NCI-H226 (cell line): Measurements from ENCODE around the gene CAPN14.
A peak's percentile ranks its signal among the peaks of the same experiment; 100 is the strongest.
"Not testable (repeated sequence)": the region's sequence is repeated elsewhere in the genome, so short reads cannot be mapped to it uniquely, and the experiment has no call there.

Experiments used
- DNase-seq: peaks from one replicate; pipeline ENCODE4 v3.0.0-alpha.2; 2015

CAPN14 gene

DNA sequence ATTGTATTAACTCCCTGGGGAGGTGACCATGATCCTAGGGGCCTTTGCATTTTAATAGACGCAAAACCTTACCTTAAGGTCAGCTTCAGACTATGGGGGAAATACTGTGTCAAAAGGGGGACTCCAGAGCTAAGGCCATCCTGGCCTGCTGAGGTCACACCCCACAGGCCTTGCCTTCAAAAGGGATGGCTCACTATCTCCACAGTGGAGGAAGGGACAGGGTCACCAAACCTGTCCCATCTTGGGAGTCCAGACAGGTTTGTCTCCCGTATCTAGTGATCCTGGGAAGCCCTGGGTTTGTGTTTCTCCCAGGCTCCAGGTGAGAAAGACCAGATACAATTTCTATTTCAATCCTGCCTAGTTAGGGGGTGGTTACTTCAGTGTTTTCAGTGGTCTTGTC lies 24.9 kb downstream of the CAPN14 start:
- DNase-seq: no peak

DNA sequence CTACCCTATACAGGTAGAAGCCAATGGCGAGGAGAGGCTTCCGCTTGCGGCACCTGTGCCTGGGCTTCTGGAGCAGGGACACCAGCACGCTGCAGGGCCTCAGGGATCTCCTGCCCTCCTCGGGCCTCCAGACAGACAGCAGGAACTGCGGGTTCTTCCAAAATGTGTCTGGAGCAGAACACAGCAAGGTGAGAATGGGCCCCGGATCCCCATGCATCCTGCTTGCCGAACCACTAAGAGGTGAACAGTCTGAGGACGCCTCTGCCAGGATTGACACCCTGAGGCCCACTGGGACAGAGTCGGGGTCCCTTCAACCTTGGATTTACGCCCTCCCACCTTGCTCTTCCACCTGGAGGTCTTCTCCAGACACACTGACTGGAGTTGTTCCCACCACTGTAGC lies 25.4 kb downstream of the CAPN14 start:
- DNase-seq: no peak

DNA sequence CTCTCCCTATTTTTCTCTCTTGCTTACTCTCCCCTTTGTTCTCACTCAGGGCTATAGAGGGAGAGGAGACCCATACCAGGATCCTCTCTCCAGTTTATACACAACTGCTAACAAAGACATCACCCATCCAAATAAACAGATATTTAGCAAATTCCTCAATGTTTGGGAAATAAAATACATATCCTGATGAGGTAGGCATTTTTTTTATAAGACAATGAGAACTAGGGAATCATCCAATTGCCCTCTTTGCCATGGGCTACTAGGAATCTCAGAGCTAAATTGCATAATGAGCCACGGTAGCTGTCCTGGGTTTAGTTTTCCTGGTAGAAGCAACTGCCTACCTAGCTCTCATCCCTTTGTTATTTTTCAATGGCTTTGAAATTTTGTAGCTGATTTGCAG lies 27.1 kb downstream of the CAPN14 start:
- DNase-seq: no peak

DNA sequence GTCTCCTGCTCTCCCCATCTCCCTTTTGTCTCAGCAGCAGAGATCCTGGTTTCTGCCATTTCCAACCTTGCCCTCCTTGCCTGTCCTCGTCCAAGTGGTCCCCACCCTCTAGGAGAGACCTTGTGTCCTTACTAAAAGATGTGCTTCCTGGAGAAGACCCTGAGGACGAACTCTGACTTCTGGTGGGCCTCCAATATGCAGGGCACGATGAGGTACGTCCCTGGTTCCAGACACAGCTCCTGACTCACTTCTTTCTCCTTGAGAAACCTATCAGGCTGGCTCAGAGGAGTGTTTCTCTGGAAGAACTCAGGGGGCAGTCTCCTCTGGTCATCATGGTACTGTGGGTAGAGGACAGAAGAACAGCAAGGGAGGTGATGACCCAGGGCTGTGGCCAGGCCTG lies 28.2 kb downstream of the CAPN14 start:
- no peak for DNase-seq

DNA sequence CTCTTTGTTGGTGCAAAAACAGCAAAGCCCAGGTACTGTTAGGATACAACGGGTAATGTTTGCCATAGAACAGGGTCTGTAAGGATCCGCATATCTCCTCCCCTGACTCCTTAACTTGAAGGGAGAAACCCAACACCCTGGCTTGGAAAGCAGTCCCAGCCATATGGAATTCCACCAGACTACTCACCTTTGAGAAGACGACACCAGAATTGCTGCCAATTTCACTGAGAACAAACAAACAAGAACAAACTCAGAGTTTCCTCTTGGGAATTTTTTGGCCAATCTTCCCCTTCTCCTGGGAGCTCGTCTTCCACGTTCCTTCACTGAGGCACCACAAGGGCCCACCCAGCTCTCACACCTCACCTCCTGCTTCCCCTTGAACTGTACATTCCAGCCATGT lies 29.2 kb downstream of the CAPN14 start:
- no peak for DNase-seq

DNA sequence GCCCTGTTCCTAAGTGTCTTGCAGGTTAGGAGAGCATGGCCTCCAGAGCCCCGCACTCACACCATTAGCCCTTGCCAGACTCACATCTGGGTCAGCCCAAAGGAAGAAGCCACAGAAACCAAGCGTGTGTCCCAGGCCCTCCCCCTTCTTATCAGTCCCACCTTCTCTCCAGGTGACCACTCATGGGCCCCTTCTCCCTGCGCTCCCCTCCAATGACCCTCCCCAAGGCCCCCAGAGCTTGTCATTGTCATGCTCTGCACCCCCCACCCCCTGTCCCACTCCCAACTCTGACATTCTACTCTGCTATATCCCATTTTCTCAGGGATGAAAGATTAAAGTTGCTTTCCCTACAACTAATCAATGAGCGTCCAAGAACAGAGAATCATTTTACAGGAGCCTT lies 30.1 kb downstream of the CAPN14 start:
- no peak for DNase-seq

DNA sequence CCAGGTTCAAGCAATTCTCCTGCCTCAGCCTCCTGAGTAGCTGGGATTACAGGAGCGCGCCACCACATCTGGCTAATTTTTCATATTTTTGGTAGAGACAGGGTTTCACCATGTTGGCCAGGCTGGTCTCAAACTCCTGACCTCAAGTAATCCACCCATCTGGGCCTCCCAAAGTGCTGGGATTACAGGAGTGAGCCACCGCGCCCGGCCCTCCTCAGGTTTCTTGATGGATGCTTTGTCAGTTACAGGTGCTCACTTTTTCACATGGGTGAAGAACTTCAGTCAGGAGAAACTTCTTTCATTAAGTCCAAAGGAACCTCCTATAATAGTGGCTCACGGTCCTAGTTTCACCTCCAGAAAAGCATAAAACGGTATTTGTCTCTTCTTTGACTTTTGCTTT lies 33.3 kb downstream of the CAPN14 start:
- DNase-seq: not testable (repeated sequence)

DNA sequence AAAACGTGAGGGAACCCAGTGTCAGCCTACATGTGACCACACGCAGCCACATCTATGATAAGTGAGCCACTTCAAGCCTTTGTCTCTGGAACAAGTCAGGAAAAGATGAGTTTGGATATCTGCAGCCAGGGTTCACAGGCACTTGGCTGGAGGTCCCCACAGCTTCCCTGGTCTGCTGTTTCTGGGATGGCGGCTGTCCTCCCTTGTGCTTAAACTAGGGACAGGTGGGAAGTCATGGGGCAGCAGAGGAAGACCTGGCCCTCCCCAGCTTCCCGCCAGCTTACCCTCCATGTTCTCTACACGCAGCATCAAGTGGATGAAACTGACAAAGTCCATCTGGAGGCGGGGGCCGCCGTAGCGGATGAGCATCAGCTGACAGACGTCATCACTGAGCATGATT lies 40.6 kb downstream of the CAPN14 start:
- DNase-seq: no peak

DNA sequence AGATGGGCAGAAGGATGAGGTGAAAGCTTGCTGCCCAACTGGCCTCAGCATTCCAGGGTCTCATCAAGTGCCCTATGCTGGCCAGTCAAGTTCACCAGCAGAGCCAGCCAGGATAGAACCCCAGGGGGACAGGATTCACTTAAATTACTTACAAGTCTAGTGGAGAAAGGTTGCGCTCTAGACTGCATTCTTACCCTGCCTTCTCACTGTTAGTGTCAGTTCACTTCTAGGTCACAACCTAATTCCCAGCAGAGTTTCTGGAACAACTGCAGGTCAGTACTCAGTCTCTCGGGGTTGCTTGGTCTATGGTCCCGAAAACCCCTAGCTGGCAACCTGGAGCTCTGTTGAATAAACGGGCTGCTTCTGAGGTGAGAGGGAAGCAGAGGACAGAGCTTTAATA lies 46.2 kb downstream of the CAPN14 start:
- no peak for DNase-seq

DNA sequence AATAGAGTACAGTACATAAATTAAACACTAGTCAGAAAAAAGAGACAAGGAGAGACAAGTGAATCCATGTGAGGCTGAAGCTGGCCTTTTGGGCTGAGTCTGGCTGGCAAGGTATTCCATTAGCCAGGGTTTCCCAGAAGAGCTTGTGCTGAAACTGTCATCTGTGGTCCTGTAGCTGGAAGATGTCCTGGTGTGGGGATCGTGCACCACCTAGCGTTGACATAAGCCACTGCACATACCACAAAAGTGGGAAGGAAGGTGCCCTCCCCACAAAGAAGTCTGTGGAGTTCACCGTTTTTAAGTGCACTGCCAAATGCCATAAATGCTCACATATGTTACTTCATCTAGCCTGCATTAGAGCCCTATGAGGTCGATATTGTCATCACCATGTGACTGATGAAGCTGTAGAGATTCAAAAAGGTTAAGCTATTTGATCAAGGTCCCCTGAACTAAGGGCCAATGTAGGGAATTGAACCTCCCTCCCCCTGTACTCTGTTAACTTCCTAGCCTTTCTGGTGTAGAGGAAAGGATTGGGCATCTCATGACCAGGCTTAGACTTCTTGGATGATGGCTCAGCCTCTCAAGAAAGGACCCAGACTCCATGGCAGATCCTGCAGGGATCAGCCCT lies 47.1 kb downstream of the CAPN14 start:
- DNase-seq: peak; percentile 10

DNA sequence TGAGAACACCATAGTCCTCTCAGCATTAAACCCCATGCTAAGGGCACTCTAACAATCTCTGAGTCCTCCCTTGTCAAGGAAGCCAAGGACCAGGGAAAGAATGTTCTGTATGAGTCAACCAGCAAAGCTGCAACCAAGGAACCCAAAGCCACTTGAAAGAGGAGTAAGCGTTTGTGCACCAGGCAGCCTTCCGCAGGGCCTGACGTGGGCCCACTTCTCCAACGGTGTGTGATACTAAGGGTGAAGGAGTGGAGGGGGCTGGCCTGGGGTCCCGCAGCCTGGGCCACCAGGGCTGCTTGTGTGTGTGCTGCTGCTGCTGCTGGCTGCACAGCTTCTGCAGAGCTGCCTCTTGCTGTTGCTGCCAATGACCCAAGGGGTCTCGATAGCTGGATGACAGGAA lies 49.0 kb downstream of the CAPN14 start:
- DNase-seq: no peak

DNA sequence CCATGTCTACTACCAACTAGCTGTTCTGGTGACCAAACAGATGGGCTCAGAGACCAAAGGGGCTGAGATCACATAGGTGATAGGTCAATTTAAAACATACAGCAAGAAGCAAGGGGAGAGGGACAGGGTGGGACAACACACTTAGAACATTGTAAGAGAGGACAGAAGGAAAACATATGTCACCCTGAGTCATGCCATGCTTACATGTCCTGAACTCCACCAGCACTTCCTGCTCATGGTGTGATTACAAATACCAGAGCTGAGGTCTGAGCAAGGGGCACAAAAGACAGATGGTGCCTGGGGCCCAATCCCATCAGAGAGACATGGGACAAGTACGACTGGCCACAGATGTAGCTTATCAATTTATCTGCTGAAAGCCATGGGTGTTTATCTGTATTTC lies 50.4 kb downstream of the CAPN14 start:
- no peak for DNase-seq

DNA sequence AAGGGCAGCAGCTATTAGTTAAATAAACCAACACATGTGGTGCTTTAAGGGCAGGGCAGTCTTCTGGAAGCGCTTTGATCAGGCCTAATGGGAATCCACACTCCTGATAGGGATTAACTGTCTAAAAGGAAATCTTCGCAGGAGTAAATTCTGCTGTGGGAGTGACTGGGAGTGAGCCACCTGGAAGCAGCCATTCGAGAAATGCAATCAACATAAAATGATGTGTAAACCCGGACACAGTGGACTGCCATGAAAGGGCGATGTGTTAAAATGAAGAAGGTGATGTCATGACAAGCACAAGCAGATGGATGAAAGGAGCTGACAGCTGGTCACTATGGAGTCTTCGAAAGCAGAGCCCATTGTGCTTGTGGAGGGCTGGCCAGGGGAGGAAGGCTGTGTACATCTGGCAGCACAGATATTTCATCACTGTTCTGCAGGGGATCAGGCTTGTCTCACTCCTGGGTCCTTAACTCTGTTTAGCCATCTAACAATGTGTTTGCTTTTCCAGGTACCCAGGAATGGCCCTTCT lies 54.2 kb downstream of the CAPN14 start:
- DNase-seq: no peak

DNA sequence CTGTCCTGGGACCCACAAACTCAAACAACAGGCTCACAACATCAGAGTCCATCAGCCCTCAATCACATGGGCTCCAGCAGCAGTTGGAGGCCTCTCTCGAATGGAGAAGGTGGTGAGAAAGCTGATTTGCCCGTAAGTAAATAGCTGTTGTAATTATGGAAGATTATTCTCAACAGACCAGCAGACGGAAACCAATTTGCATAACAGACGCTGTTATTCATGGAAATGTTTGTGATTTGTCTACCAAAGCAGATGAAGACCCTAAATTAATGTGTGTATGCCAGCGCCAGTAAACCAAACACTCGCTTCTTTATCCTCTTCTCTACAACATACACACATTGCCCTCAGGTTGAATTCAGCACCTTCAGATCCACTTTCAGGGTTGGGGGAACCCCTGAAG lies 55.7 kb downstream of the CAPN14 start:
- no peak for DNase-seq

DNA sequence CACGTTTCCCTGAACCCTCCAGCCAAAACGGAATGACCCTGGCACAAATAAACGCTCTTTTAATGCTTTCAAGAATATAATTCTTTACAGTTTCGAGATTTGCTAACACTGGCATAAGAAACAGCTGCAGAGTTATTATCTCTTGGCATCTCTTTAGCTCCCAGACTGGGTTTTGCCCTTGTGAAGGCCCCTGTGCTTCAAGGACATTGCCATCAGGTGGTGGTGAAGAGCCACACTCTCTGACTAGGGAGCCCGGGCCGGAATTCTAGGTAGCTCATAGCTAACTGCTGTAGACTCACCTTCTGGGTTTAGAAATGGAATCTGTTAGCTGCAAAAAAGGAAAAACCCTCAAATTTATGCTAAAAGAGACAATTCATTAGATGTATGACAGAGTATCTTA lies 65.8 kb downstream of the CAPN14 start:
- DNase-seq: no peak

DNA sequence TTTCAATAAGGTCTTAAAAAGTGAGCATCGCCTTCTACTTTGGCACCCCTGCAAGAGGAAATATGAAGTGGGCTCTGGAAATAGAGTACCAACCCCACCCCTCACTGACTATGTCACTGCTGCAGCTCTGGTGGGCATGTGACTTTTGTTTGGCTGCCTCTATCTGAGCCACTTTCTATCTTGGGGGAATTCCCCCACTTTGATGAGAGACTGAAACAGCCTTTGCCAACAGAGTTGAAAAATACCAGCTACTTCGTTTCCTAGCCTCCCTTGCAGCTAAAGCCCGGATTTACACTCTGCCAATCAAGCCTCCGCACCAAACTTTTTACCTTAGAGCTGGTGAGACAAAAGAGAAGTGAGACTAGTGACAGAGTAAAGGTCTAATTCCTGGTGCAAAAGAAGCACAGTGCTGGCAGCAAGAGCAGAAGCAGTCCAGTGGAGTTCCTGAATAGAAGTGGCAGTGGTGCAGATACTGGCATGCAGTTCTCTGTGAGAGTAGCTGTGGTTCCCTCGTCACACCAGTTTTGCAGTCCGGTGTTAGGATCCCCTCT lies 67.1 kb downstream of the CAPN14 start:
- DNase-seq: no peak

DNA sequence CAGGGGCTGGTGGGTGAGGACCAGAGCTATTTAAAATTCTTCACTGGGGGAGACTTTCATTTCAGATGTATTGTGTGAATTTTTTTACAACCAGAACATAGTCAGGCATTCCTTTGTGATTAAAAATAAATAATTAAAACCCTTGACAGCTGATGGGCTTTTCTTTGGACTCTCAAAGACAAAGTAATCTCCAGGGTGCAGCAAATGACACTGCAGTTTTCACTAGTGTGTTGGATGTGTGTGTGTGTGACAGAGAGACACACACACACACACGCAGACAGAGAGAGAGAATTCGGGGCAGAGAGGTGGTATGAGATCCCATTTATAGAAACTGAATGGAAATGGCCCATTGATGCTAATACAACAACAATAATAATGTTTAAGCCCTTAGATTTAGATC lies 68.8 kb downstream of the CAPN14 start:
- DNase-seq: no peak

DNA sequence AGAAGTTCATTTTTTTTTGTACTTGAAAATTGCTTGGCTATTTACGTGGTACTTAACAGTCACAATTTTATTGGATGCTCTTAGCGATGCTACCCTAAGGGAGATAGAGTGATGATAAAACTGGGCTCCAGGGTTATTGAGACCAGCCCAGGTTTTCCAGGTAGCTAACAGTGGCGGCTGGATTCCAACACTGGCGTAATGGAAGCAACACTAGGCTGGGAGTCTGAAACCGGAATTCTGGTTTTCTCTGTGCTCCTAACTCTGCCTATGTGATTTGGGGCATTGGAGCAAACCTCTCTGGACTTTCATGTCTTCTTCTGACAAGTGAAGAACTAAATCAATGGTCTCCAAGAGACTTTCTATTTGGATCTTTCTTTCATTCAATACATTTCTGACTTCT lies 69.7 kb downstream of the CAPN14 start:
- no peak for DNase-seq

DNA sequence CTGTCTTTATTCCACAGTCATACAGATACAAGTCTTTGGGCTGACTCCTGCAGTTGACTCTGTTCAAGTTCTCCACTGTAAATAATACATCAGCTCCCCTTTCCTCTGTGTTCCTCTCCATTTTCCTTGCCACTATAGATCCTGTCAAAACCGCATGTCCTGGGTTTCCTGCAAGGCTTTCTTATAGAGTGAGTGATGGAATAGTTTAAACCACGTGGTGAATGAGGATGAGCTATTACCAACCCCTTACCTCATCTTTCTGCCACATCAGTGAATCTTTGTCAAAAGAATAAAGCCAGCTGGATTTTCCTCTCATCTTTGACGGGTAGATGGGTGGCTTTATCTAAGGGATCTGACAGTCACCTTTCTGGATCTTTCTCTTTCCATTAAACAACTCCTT lies 75.2 kb downstream of the CAPN14 start:
- no peak for DNase-seq

DNA sequence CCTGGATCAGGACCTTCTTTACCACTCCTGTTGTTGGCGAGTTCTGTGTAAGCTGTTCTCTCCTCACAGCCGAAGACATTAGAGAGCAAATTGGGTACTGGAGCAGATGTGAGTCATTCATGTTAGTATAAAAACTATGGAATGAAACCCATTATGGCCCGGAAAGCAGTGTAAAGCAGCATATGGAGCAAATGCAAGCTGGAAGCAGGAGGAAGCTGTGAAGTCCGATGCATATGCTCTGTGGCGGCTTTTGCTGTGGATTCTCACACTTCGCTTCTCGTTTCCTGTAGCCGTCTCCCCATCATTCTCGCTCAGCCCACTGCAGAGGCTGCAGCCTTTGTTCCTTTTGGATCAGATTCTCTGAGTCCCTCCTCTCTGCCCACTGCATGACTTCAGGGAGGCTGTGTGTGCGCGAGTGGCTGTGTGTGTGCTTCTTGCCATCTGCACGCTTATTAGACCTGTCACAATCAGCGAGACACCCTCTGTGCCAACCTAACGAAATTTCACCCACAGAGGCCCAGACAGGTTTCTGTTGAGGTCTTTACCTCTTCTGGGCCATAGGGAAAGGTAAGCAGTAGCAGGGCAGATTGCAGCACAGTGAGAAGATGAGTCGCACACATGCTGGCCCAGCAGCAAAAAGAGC lies 75.8 kb downstream of the CAPN14 start:
- DNase-seq: no peak

DNA sequence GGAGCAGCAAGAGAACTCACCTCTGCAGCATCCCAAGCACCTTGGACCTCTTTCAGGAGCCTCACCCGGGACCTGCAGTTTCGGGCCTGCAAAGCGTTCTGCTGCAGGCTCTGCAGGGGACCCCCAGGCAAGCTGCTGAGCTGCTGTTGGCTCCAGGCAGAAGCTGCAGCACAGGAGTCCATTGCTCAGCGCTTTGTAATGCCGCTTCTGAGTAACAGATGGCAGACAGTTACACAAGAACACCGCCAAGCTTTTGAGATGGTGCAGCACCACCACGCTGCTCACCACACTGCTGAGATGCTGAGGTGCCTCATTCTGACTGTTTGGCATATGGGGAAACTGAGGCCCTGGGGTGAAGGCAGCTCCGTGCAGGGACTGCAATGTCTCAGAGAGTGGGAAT lies 77.2 kb downstream of the CAPN14 start:
- DNase-seq: no peak

DNA sequence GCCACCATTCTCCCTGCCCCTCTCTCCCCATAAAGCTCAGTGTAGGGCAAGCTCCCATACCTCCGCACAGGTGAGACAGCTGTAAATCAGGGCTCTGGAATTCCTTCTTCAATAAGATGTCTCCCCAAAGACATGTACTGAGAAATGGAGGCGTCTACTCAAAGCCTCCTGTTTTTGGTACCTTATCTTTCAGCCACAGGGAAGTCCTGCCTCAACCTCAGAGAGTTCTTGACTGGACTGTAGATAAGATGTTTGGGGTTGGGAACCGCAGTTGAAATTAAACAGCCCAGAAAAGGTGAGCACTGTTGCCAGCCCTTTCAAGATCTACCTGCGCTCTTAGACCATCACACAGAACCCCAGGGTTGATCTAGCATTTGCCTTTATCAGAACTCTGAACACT lies 77.6 kb downstream of the CAPN14 start:
- DNase-seq: no peak

DNA sequence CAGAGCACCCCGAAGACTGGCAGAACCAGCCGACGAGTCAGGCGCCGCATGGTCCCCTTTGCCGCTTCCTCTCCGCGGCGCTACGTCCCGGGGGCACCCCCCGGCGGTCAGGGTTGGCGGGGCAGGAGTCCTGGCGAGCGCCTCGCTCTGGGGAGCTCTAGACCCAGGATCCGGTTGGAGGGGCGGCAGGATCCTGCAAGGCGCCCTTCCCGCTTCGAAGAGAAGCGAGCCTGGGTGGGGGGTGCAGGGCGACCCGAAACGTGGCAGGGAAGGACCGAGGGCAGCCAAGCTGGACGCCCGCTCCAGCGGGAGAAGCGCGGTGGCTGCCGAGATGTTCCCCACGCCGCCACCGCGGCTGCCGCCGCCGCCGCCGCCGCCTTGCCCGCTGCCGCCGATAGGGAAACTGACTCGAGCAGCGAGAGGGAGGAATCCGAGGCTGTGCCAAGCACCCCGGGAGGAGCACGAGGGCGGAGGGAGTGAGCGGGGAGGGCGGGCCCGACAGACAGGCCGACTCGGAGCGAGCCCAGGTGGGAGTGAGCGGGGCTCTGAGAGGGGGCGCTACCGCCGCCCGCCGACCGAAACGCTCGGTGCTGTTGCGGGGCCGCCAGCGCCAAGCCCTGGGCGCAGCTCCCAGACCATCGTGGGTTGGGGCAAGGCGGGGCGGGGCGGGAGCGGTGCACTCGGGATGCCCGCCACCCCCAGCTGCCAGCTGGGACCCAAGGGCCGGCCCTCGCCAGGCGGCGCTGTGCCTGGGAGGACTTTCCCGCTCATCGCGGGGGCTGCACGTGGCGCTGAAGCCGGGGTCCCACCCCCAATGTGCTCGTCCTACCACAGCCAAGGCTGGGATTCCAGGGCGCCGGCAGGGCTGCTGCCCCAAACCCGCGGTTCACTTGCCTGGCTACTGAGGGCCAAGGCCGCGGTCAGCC lies 79.0 kb downstream of the CAPN14 start, which contains the start of gene GALNT14:
Gene GALNT14, minus strand, starts transcription at position 404 of the 926 bp plus-strand sequence. Its CDS starts 354 bp downstream, at position 50.
- peak; percentile 23 for DNase-seq
